ENCODE results near the gene RBPJL. TPM values are rescaled to one million over a fixed set of nuclear protein-coding genes. Genes with fewer than 3 reads are reported as not detected.

Gene RBPJL
- total RNA-seq, 1 experiment from 2014 or later: not detected

DNA sequence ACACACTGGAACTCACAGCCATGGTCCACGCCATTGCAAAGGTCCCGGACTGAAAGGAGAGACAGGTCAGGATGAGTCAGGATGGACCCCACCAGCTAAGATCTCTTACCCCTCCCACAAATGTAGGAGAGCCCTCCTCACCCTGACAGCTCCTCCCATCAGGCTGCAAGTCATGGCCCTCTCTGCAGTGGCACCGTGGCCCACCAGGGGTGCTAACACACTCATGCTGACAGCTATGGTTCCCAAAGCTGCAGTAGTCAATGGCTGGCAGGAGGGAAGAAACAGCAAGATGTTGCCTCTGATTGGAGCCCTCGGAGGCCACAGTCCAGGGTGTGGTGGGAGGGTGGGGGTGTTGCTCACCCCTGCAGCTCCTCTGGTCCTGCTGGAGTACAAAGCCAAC lies 5.7 kb upstream of the RBPJL start:
- H3K4me1 ChIP-seq (ENCODE audit: insufficient read depth, low read length): no peaks in the 10 kb centered on the region
- H3K79me2 ChIP-seq (ENCODE audit: low read length): no peaks in the 10 kb centered on the region
- intact Hi-C loops (cut with micrococcal nuclease): no loop called here
- no peak overlapping the region for H3K9ac ChIP-seq (ENCODE audit: low read length)
- H3K36me3 ChIP-seq (ENCODE audit: low read depth, low read length): no peaks in the 10 kb centered on the region
- H3K27ac ChIP-seq (ENCODE audit: low read length): no peak overlapping the region
- DNase-seq (peak; percentile 47), ATAC-seq (peak; percentile 81)
- no peak overlapping the region for H3K4me3 ChIP-seq (ENCODE audit: low read length)
- no peaks in the 10 kb centered on the region for H3K9me3 ChIP-seq (ENCODE audit: low read length)
- TF ChIP-seq EZH2 (IDR thresholded peaks at IDR 0.05; ENCODE audit: low read length, unreplicated experiment): no peak
- peak; percentile 58 for TF ChIP-seq CTCF (conservative IDR thresholded peaks at IDR 0.05; ENCODE audit: low read depth, low read length)
- ChIA-PET CTCF (interaction anchor here (0.6 to 0.7 kb wide), 2 partner anchors 27 to 55 kb away, joined by 4 to 7 read pairs; no protein-coding TSS in a partner anchor), POLR2A (ENCODE audit: unreplicated experiment) (interaction anchor here (0.6 kb wide), 1 partner anchor 593 kb away, joined by 21 read pairs; no protein-coding TSS in a partner anchor)
- H3K9me2 ChIP-seq (replicated peaks; ENCODE audit: low read length): no peaks in the 10 kb centered on the region
- no peaks in the 10 kb centered on the region for H3F3A ChIP-seq (ENCODE audit: low read length, unreplicated experiment)
- no peaks in the 10 kb centered on the region for H3K27me3 ChIP-seq (ENCODE audit: low read length)
- no TSS peak for BruUV-seq (replicated peaks)
- no peaks in the 10 kb centered on the region for H4K20me1 ChIP-seq (ENCODE audit: low read length)
- H2AFZ ChIP-seq (ENCODE audit: low read length): no peak overlapping the region
- H3K4me2 ChIP-seq (ENCODE audit: low read length): no peak overlapping the region

DNA sequence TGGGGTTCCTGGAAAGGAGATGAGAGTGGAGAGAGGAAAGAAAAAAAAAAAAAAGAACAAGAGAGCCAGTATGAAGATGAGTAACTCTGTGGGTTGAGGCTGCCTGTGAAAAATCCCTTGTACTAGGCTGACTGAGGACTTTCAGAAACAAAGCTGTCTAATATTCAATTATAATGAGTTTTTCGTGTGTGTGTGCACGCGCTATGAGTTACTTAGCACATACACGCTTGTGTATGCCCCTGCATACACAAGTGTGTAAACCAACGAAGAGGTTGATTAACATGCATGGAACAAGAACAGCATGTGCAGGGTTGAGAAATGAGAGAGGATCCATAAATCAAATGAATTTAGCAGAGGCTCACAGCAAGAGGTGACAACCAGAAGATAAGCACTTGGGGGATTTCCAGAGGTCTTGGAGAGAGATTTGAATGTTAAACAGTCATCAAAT lies 4.8 kb upstream of the RBPJL start:
- Histone ChIP-seq H4K20me1 (ENCODE audit: low read length) (no peaks in the 10 kb centered on the region), H3K9me3 (ENCODE audit: low read length) (no peaks in the 10 kb centered on the region), H3K4me2 (ENCODE audit: low read length) (no peak overlapping the region), H3K27me3 (ENCODE audit: low read length) (no peaks in the 10 kb centered on the region), H3K79me2 (ENCODE audit: low read length) (no peaks in the 10 kb centered on the region), H2AFZ (ENCODE audit: low read length) (no peak overlapping the region), H3F3A (ENCODE audit: low read length, unreplicated experiment) (no peaks in the 10 kb centered on the region), H3K9ac (ENCODE audit: low read length) (no peak overlapping the region), H3K36me3 (ENCODE audit: low read depth, low read length) (no peaks in the 10 kb centered on the region), H3K4me1 (ENCODE audit: insufficient read depth, low read length) (no peaks in the 10 kb centered on the region), H3K4me3 (ENCODE audit: low read length) (no peak overlapping the region), H3K27ac (ENCODE audit: low read length) (no peak overlapping the region), H3K9me2 (replicated peaks; ENCODE audit: low read length) (no peaks in the 10 kb centered on the region)
- DNase-seq (no peak), ATAC-seq (no peak)
- CTCF ChIA-PET: interaction anchor here (0.5 to 1.2 kb wide), 3 partner anchors 8 to 142 kb away, joined by 4 to 12 read pairs (median 5); no protein-coding TSS in a partner anchor
- POLR2A ChIA-PET (ENCODE audit: unreplicated experiment): no interaction called here
- no peak for TF ChIP-seq EZH2phosphoT487 (IDR thresholded peaks at IDR 0.05; ENCODE audit: borderline replicate concordance, low read length)
- no peak for TF ChIP-seq CTCF (conservative IDR thresholded peaks at IDR 0.05; ENCODE audit: low read depth, low read length)
- TF ChIP-seq EZH2 (IDR thresholded peaks at IDR 0.05; ENCODE audit: low read length, unreplicated experiment): no peak
- no TSS peak for BruUV-seq (replicated peaks)
- intact Hi-C loops (cut with micrococcal nuclease): no loop called here

- Histone ChIP-seq H3K27me3 (ENCODE audit: low read length) (no peaks in the 10 kb centered on the region), H3K4me3 (ENCODE audit: low read length) (no peak overlapping the region), H3K9me3 (ENCODE audit: low read length) (no peaks in the 10 kb centered on the region), H3K79me2 (ENCODE audit: low read length) (no peaks in the 10 kb centered on the region), H4K20me1 (ENCODE audit: low read length) (no peaks in the 10 kb centered on the region), H3F3A (ENCODE audit: low read length, unreplicated experiment) (no peaks in the 10 kb centered on the region), H3K36me3 (ENCODE audit: low read depth, low read length) (no peaks in the 10 kb centered on the region), H3K9ac (ENCODE audit: low read length) (no peak overlapping the region), H3K4me1 (ENCODE audit: insufficient read depth, low read length) (no peaks in the 10 kb centered on the region), H3K9me2 (replicated peaks; ENCODE audit: low read length) (no peaks in the 10 kb centered on the region), H3K4me2 (ENCODE audit: low read length) (no peak overlapping the region), H3K27ac (ENCODE audit: low read length) (no peak overlapping the region), H2AFZ (ENCODE audit: low read length) (no peak overlapping the region)
- BruUV-seq (replicated peaks): no TSS peak
- ATAC-seq (no peak), DNase-seq (no peak)
- intact Hi-C loops (cut with micrococcal nuclease): no loop called here
- POLR2A ChIA-PET (ENCODE audit: unreplicated experiment): interaction anchor here (0.5 kb wide), 1 partner anchor 227 kb away, joined by 3 read pairs; no protein-coding TSS in a partner anchor
- TF ChIP-seq CTCF (conservative IDR thresholded peaks at IDR 0.05; ENCODE audit: low read depth, low read length): no peak
- TF ChIP-seq EZH2phosphoT487 (IDR thresholded peaks at IDR 0.05; ENCODE audit: borderline replicate concordance, low read length): no peak
- TF ChIP-seq EZH2 (IDR thresholded peaks at IDR 0.05; ENCODE audit: low read length, unreplicated experiment): no peak
- CTCF ChIA-PET: no interaction called here
These were observed 2.8 kb upstream of the RBPJL start for GRCh38 chr20:45303586-45304463.
